GM18507 (cell line): ENCODE data around the gene TSC2.
"Not testable (repeated sequence)": the region's sequence is repeated elsewhere in the genome, so short reads cannot be mapped to it uniquely, and the experiment has no call there.

Experiments used
- DNase-seq: peaks from one replicate; pipeline ENCODE4 v3.0.0; 2011; ENCODE audit warnings: low read depth; ENCODE audit not compliant: insufficient read length; ENCODE audit errors: extremely low spot score
- FAIRE-seq: peaks from 2 replicates; lab custom pipeline; 2011; peaks lifted over from hg19 to GRCh38; lab: Jason Lieb, UNC

Gene TSC2

DNA sequence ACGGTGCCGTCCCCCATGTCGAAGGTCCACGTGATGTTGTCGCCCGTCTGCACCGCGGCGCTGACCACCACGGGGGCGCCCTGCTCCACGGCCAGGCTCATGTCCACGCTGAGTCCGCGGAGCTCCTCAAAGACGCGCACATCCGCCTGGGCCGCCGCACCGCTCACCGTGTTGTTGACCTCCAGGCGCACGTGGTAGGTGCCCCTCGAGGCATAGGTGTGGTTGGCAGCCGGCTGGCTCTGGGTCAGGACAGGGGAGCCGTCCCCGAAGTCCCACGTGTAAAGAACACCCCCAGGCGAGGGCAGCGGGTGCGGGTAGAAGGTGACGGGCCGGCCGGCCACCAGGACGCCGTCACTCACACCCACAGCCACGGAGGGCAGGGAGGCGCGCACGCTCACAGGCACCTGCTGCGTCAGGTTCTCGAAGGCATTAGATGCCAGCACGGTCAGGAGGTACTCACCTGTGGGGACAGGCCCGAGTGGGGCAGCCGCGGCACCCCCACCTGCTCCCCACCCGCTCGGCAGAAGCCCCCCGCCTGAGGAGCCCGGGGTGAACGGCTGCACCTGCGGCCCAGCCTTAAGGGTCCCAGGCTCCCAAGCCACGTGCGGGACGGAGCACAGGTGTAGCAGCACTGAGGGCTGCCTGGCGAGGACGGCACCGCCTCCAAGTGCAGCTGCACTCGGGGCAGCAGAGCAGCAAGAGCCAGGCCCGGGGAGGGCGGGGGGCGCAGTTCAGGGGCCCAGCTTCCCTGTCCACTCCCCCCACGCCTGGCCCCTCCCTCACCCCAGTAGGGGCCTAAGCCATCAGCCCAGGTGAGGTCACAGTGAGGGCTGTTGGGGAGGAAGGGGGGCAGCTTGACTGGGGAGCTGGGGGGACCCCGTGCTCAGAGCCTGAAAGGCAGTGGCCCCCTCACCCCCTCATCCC, 63.9 kb downstream of the TSC2 start:
- FAIRE-seq, DNase-seq: not testable (repeated sequence)

DNA sequence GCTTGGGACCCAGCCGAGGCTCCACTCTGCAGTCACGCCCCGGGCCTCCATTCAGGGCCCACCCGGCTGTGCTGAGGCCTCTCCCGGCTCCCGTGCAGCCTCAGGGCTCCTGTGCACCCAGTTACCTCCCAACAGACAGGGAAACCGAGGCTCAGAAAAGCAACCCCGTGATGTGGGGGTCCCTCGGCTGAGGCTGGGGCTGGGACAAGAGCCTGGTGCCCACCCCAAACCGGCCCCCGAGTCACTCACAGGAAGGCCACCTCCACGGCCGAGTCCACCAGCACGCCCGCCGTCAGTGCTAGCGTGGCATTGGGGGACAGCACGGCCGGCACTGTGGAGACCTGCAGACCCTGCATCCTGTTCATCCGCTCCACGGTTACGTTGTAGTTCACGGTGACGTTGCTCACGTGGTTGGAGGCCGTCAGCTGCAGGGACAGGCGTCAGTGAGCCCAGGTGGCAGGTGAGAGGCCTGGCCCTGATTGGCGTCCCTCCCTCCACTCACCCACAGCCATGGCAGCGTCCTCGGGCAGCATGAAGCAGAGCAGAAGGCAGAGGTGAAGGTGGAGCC, 64.8 kb downstream of the TSC2 start:
- not testable (repeated sequence) for DNase-seq, FAIRE-seq

DNA sequence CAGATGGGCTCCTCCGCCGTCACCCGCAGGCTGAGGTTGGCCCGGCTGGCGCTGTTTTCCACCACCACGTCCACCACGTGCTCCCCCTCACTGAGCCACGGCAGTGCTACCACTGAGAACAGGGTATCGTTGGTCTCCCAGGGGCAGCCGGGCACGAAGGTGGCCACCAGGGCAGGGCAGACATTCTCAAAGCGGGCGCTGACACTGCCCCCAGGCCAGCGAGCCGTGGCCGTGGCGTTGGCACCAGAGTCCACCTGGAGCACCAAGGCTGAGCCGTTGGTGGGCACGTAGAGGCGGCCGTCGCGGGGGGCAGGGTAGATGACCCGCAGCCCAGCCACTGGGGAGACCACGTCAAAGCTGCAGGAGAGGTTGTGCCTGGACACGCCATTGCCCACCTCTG, 66.4 kb downstream of the TSC2 start:
- FAIRE-seq, DNase-seq: not testable (repeated sequence)

DNA sequence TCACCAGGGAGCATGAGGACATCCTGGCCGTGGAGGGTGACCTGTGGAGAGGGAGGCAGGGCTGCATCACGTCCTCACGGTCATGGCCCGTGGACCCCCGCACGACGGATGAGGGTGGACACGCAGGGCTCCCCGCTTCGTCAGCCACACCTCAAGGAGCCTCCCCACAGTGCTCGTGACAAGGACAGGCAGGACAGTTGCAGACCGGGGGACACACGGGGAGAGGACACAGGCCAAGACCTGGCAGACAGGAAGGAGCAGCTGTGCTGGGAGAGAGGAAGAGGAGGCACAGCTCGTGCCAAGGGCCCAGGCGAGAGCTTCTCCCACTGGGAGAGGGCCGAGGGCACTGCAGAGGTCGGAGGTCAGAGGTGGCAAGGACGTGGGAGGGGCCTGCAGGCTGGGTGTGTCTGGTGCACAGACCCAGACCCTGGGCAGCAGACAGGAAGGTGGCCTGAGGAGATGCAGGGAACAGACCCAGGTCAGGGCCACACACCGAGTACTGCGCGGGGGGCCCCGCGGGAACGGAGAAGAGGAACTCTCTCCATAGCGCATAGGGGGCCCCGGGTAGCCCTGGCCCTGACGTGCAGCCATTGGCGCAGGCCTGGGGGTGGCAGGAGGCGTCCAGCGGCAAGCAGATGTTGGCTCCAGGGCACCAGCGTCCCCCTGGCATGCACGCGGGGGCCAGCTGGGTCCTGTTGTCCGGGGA, 67.3 kb downstream of the TSC2 start:
- FAIRE-seq, DNase-seq: not testable (repeated sequence)

DNA sequence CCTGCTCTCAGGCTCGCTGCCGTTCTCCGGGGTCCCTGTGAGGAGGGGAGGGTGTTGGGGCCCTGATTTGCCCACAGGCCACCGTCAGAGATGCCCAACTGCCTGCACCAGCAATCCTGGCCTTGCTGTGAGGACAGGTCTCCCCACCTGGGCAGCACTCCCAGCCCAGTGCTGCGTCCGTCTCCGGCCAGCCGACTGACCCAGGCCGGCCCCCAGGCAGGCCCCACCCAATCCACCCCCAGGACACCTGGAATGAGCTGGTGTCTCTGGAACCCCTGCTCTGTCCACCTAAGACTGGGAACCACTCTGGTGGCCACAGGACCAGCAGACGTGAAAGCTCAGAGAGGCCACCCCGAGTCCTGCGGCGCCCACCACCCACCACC, 67.8 kb downstream of the TSC2 start:
- FAIRE-seq, result no peak
- DNase-seq, result no peak

DNA sequence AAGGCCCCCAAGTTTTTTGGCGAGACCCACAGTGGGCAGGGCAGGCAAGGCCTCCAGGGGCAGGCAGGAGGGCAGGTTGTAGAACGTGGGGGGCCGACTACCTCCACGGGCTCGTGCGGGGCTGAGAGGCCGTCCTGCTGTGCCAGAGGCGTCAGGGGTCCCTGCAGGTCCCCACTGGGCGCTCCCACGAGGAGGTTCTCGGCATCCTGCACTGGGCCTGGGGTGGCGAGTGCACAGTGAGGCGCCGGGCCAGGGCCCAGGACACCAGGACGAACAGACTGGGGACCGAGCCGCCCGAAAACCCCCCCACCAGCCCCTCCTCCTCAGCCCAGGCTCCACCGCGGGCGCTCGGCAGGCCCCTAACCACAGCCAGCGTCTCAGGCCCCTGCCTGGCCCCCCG, 68.6 kb downstream of the TSC2 start:
- not testable (repeated sequence) for FAIRE-seq, DNase-seq

DNA sequence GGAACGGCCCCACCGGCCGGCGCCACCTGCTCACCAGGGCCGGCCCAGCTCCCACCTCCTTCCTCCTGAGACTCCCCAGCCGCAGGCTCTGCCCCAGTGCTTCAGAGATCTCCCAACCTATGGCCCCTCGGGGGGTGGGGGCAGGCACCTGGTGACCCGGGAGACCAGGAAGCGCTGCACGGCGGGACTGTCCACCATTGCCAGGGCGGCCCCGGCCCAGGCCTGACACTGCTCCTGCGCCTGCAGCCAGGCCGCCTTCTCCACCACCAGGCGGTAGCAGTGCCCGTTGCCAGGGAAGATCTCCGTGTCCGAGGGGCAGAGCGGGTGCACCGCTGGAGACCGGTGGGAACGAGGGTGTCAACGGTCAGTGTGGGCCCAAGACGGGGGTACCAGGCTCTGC, 69.6 kb downstream of the TSC2 start:
- DNase-seq, FAIRE-seq: not testable (repeated sequence)

DNA sequence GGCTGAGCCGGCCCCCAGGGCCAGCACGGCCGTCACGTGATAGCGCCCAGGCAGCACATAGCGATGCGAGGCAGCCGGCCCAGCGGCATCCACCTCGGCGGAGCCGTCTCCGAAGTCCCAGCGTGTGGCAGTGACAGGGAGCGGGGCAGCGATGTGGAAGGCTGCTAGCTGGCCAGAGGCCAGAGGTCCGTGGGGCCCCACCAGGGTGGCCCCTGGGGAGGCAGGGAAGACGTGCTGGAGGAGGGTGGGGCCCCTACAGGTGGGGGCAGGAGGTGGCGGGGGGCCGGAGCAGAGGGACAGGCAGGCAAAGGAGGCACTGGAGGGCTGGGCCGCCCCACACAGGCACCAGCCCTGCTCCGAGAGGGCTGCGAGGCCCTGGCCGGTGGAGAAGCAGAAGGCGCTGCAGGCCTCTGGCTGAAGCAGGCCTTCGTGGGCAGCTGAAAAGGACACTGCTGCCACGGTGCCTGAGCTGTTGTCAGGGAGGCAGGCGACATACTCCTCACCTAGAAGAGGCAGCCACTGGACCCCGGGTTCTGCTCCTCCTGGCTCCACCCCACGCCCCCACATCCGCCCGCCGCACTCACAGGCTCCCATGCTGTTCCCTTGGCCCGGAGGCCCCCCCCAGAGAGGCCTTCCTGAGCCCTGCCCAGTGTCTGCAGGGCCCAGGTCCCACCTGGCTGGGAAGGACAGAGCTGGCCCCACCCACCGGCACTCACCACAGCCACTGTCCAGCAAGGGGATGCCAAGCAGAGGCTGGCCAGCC, 70.4 kb downstream of the TSC2 start:
- DNase-seq, FAIRE-seq: not testable (repeated sequence)

DNA sequence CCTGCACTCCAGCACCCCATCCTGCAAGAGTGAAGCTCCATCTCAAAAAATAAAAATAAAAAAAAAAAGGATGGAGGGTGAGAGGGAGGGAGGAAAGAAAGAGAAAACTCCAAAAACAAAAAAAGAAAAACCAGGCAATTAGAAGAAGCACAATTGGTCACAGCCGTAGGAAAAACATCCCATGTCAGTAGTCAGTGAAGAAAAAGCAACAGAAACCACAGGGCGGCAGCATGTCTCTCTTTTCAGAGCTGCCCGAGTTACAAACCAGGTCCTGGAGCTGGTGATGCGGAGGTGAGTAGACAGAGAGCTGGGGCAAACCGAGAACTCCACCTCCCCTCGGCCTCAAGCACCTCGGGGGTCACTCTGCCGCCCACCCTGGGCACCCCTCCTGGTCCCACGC, 73.5 kb downstream of the TSC2 start:
- DNase-seq, result not testable (repeated sequence)
- peak; percentile 60 for FAIRE-seq

DNA sequence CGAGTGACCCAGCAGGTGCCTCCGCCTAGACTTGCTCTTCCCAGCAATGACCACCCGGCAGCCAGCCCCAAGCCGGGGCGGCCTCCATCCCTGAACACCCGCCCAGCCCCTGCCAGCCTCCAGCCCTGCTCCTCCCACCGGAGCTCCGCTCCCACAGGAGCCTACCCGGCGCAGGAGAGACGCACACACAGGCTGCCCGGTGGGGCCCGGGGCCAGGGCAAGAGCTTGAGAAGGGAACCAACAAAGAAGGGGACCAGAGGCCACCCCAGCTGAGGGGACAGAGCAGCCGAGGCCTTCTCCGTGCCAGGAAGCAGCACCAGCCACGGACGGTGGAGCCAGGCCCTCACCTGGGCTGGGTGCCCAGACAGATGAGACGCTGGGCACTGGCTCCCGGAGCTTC, 74.1 kb downstream of the TSC2 start:
- DNase-seq (no peak), FAIRE-seq (no peak)

DNA sequence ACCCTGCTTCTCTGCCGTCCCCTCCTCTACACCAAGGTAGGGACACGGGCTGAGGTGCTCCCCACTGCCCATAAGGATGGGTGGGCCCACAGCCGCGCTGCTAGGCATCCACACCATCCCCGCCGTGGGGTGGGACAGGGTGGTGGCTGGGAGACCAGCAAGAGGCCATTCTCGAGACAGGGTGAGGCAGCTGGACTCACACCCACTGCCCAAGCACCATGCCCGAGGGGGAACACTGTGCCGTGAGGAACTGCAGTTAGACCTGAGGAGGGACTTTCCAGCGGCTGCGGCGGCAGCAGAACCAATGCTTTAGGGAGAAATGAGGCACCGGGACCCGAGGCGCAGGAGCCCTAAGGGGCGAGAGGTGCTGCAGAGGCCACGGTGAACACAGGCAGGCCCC, 74.6 kb downstream of the TSC2 start:
- FAIRE-seq, result no peak
- no peak for DNase-seq

DNA sequence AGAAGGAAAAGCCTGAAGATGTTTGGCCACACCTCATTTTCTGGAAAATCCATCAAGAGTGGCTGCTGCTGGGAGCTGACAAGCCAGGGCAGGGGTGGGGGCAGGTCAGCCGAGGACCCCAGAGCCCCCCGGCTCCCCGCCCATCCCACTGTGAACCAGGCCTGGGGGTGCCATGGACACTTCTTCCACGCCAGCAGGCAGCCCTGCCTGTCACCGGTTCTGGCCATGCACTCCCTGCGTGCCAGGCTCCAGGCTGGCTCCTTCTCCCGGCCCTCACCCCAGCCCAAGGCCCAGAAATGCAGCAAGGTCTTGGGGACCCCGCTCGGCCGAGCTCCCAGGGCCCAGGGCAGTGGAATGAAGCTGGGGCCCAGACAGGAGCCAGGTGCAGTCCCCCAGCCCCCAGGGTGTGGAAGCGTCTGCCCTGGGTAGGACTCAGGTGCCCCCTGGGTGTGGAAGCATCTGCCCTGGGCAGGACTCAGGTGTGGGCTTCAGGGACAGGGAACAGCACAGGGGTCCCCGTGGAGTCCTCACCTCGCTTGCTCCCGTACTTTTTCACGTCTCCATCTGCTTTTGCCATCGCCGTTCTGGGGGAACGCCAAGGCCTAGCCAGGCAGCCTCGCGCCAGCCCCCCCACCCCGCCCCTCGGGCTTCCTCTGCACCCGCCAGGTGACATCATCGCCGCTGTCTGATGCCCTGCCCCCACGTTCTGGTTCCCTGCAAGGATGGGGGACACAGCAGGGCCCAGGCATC, 75.3 kb downstream of the TSC2 start:
- not testable (repeated sequence) for FAIRE-seq, DNase-seq

DNA sequence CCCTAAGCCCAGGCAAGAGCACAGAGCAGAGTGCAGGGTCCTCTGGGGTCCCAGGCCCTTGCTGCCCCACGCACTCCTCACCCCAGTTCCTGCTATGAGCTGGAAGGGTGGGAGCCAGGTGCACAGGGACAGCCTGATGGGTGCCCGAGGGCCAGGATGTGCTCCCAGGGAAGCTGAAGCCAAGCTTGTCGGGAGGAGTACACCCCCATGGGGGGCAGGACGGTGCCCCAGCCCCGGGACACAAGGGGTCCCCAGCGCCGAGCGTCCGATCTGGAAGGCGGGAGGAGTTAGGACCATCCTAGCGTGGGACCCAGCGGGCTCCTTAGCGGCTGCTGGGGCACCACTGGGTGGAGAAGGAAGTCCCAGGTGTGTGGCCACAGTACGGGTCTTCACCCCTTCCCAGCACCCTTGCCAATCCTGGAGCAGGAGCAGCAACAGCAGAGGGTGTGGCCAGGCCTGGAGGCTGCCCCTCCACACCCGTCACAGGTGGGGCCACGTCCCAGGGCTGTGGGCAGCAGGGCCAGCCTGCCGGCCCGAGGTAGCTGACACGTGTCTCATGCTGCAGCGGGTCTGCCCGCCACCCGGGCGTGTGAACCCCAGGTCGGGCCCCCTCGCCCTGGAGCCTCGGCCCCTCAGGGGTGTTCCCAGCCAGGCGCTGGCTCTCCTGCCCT, 76.1 kb downstream of the TSC2 start:
- DNase-seq, FAIRE-seq: not testable (repeated sequence)

DNA sequence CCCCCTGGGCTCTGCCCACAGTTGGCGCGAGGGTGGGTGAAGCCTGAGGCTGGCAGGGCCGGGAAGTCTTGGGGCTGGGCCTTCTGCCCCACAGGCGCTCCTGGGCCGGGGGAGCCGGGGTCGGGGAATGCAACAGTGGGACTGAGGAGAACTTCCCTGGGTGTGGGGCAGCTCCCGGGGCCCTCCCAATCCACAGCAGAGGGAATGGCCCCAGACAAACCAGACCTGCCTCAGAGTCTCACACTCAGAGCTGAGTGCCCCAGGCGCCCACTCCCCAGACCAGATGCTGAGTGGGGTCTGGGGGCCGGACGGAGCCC, 76.5 kb downstream of the TSC2 start:
- DNase-seq, FAIRE-seq: not testable (repeated sequence)

DNA sequence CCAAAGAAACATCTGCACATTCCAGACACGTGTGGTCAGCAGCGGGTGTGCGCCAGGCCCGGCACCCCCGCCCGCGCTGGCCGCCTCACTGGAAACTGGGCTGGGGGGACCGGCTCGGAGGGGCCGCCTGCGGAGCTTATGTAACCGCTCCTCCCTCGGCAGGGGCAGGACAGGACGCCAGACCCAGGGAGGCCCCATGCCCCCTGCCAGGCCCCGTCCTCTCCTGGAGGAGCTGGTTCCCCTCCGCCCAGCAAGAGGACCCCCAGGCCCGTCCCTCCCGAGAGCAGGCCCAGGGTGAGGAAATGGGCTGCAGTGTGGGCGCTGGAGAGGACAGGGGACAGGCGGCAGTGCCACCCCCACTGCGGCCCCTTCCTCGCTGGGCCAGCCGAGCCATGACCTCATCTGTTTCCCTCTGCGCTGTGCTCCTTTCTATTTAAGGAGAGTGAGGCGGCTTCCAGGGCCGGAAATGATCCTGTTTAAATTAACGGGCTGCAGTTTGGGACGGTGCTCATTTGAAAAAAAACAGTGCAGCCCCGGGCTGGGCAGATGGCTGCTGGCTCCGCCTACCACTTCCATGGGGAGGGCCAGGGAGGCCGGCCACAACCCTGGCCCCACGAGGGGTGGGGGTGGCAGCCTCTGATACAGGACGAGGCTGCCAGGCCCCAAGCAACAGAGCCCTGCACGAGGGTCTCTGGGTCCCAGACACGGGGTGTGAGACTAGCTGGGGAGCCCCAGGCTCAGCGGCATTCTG, 77.1 kb downstream of the TSC2 start:
- DNase-seq, FAIRE-seq: not testable (repeated sequence)

DNA sequence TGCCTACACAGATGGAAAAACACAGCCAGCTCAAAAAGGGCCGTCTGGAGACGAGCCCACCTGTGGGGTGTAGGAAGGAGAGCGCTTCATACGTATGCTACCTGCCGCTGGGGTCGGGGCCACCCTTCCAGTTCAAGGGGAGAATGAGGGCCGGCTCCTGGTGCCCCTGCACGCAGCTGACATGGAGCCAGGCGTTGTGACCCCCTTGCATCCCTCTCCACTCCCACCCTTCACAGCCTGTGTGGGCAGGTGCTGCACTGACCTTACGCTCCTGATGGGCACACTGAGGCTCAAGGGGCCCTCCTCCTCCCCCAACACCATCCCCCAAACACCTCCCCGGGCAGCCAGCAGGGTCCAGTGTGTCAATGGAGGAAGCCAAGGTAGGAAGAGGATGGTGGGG, 77.8 kb downstream of the TSC2 start:
- not testable (repeated sequence) for FAIRE-seq, DNase-seq

DNA sequence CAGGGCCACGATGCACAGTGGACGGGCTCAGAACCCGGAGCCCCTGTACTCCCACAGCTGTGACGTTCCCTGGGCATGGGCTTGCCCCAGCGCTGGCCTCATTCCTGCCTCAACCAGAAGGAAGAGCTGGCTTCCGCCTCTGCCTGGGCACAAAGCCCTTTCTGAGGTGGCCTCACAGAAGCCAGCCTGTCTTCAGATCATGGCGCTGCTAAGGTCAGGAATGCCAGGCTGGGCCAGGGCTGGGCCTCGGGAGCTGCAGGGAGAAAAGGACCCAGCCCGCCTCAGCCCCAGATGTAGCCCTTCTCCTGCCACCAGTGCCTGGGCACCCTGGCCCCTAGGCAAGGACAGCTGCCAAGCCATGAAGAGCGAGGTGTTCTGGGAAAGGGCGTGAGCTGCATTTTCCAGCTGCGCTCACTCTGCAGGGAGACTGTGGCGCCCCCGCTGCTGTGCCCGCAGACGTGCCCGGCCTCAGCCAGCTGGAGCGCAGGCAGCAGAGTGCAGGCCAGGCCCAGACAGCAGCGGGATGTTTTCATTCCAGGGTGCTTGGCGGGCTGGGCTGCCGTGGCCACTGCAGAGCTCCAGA, 78.5 kb downstream of the TSC2 start:
- not testable (repeated sequence) for DNase-seq, FAIRE-seq
